ENCODE data around the gene ATR.
"Not testable (repeated sequence)": the region's sequence is repeated elsewhere in the genome, so short reads cannot be mapped to it uniquely, and the experiment has no call there.

The ATR gene

DNA sequence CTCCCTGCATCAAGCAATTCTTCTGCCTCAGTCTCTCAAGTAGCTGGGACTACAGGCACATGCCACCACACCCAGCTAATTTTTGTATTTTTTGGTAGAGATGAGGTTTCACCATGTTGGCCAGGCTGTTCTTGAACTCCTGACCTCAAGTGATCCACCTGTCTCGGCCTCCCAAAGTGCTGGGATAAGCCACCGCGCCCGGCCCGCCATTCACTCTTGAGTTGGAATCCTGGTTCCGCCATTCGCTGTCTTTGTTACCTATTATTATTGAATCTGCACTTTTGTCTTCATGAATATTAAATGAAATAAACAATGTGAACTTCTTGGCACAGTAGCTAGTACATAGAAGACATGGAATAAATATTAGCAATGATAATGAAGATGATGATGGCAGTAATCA lies 13.7 kb upstream of the ATR start:
- not testable (repeated sequence) for DNase-seq

- no peak for DNase-seq
Observed at GRCh38 chr3:142588703-142589102, 10.2 kb upstream of the ATR start.

GRCh38 chr3:142586803-142587406 lies 8.4 kb upstream of the ATR start:
- DNase-seq = peak; percentile 50

- DNase-seq = not testable (repeated sequence)
Observed at GRCh38 chr3:142581070-142581469, 2.5 kb upstream of the ATR start.

DNA sequence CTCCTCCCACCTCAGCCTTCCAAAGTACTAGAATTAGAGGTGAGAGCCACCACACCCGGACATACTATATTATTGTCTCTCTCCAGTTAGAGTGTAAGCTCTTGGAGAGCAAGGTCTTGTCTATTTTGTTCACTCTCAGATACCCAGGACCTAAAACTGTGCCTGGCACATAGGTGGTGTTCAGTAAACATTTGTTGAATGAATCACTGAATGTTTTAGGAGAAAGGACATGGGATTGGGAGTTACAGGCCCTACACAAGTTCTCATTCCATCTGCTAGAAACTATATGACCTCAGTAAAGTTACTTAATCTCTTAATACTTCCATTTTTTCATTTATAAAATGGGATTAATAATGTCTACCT lies 1.5 kb upstream of the ATR start:
- no peak for DNase-seq

DNA sequence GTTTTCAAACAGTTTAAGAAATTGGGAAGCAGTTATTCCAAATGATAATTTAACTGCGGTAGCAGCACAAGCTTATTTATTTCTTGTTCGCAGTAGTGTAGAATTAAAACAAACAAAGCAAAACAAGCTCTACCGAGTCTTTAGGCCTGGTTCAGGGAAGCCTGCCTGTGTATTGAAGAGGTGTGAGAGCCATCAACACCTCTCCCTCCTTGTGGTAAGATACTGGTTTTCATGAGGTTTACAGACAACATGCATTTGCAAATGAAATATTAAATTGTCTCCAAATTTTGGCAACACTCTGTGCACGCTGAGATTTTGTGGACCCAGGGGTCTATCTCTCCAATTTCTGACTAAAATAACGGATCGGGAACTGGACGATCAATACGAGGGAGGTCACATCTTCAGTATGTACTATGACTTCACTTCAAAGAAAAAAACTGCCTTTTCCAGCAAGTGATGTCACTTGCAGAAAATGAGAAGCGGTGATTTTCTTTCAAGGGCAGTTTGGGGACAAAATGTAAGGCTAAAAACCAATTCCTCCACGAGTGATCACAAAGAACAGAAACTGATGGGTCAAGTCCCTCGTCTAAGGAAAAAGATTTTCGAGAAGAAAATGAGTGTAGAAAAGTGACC lies 721 bp downstream of the ATR start:
- DNase-seq = no peak

DNA sequence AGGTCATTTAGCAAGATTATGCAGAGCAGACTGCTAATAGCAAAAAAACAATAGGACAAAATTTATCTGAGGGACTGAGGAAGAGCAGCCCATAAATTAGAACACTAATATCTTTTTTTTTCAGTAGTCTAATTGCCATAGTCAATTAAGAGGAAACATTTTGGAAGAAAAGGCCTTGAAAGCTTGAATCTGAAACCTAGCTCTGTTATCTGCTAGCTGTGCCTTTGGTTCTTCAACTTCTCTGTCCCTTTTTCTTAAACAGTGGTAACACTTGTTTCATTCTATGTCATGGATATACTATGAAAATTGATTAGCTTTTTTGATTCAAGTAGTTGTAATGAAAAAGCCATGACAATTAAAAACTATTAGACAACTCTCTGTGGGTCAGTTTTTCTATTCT lies 1.7 kb downstream of the ATR start:
- no peak for DNase-seq

GRCh38 chr3:142574665-142575064 lies 3.9 kb downstream of the ATR start:
- DNase-seq = no peak

GRCh38 chr3:142574223-142574622 lies 4.3 kb downstream of the ATR start:
- not testable (repeated sequence) for DNase-seq

- DNase-seq = not testable (repeated sequence)
Observed at GRCh38 chr3:142569422-142569821, 9.1 kb downstream of the ATR start.

- no peak for DNase-seq
Observed at GRCh38 chr3:142568393-142569017, 10.0 kb downstream of the ATR start.

DNA sequence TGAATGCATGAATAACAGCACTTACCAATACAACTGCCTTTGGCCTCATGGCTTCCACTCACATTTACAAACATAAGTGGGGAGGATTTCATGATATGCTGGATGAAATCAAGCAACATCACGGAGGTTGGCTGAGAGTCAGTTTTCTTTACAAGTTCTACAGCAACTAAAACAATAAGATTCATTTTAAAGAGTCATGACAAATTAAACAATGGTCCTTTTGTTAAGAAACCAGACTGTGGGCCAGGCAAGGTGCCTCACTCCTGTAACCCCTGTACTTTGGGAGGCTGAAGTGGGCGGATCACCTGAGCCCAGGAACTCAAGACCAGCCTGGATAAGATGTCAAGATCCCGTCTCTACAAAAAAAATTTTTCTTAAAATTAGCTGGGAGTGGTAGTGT lies 12.4 kb downstream of the ATR start:
- DNase-seq = no peak

GRCh38 chr3:142563496-142563997 lies 15.0 kb downstream of the ATR start:
- no peak for DNase-seq

DNA sequence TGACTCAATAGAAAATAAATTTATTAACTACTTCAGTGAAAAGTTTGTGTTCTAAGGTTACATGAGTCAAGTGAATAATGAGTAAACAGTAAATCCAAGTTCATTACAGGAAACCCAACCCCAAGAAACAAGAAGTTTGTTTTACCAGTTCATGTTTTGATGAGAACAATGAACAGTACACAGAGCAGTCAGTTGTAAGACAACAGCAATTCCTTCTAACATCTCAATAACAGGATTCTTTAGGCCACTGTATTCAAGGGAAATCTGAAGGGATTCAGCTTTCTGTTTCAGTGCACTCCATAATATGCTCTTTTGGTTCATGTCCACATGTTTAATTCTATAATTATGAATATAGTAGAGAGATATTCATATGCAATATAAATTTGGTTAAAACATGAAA lies 18.4 kb downstream of the ATR start:
- DNase-seq = no peak

DNA sequence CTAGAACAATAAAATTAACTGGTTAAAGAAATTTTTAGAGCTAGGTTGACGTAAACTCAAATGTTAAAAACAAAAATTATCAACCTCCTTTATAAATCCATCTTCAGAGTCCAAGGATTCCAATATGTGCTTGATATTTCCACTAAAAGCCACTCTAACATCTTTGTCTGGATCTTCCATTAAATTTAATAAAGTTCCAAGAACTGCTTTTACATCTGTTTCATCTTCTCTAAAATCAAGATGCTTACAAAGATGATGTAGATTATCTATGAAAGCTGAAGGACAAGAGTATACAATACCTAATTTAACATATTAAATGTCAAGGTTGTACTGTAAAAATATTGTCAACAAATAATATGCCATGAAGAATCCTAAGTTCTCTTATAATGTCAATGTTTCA lies 24.8 kb downstream of the ATR start:
- DNase-seq = no peak

- DNase-seq = not testable (repeated sequence)
Observed at GRCh38 chr3:142552579-142552978, 26.0 kb downstream of the ATR start.

- DNase-seq = no peak
Observed at GRCh38 chr3:142549986-142550385, 28.5 kb downstream of the ATR start.

DNA sequence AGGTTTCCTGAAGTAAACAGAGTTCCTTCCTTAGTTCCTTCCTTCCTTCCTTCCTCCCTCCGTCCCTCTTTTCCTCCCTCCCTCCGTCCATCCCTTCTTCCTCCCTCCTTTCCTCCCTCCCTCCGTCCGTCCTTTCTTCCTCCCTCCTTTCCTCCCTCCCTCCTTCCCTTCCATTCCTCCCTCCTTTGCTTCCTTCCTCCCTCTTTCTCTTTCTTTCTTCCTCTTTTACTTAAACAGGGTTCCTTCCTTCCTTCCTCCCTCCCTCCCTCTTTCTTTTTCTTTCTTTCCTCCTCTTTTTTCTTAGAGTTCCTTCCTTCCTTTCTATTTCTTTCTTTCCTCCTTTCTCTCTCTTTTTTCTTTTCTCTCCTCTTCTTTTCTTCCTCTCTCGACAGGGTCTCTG lies 35.2 kb downstream of the ATR start:
- no peak for DNase-seq

DNA sequence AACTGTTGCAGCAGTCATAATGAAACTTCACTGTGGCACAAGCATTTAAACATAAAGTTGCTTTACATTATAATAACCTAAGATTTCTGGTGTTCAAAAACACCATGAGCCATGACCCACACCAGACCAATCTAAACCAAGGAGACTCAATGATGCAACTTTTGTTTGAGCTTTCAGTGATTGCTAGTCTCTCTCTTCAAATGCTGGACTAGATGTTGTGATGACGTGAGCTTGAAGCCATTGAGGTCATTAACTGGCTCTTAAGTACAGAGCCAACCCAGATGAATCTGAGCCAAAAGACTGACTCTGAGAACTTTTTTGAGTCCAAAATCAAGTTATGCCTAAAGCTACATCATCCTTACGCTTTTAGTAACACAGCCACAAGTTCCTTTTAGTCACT lies 36.5 kb downstream of the ATR start:
- DNase-seq = no peak

DNA sequence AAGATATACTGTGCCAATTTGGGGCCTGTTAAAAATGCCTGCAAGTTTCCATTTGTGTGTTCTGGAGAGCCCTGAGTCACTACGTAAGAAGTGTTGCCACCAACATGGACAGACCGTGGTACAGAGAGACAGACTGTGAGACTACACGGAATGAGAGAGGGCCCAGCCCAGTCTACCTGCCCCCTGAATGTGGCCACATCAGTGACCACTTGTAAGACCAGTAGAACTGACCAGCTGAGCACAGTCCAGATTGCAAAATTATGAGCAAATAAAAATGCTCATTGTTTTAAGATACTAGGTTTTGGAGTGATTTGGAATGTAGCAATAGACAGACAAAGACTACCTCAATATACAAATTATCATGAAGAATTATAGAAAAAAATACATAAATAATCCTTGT lies 42.0 kb downstream of the ATR start:
- no peak for DNase-seq

- DNase-seq = no peak
Observed at GRCh38 chr3:142534543-142534942, 44.0 kb downstream of the ATR start.

- no peak for DNase-seq
Observed at GRCh38 chr3:142530296-142530695, 48.2 kb downstream of the ATR start.

GRCh38 chr3:142523921-142524566 lies 54.5 kb downstream of the ATR start:
- DNase-seq = no peak

DNA sequence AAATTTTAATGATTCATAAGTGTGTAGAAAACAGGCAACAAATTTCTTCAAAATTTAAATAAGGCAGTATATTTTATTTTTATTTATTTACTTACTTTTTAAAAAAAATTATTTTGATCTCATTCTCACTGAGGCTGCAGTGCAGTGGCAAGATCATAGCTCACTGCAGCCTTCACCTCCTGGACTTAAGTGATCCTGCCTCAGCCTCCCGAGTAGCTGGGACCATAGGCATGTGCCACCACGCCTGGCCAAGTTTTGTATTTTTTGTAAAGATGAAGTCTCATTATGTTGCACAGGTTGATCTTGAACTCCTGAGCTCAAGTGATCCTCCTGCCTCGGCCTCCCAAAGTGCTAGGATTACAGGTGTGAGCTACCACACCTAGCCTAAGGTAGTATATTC lies 69.5 kb downstream of the ATR start:
- no peak for DNase-seq
